ENCODE results near the gene LRTM2. TPM values are rescaled to one million over a fixed set of nuclear protein-coding genes. Genes with fewer than 3 reads are reported as not detected.

LRTM2 gene
- total RNA-seq, 1 donor, result not detected

GRCh38 chr12:1857821-1858220 is 37.5 kb downstream of the LRTM2 start:
- DNase-seq (ENCODE audit: insufficient read length, low spot score, missing footprints), result no peak
- Histone ChIP-seq H3K27ac (ENCODE audit: low read depth, low read length) (no peak overlapping the region), H3K4me1 (ENCODE audit: insufficient read depth, low read length) (no peaks in the 10 kb centered on the region), H3K9me3 (ENCODE audit: low read depth, low read length) (peaks cover 11% of the 10 kb centered on the region), H3K4me2 (ENCODE audit: insufficient read depth, low read length) (no peak overlapping the region), H3K36me3 (ENCODE audit: insufficient read depth, low read length) (no peaks in the 10 kb centered on the region), H4K20me1 (ENCODE audit: insufficient read depth, low read length) (no peaks in the 10 kb centered on the region), H3K4me3 (ENCODE audit: insufficient read depth, low read length) (no peak overlapping the region), H2AFZ (ENCODE audit: low read length) (no peak overlapping the region), H3K27me3 (ENCODE audit: insufficient read depth, low read length) (peaks cover 45% of the 10 kb centered on the region), H3K79me2 (ENCODE audit: insufficient read depth, low read length) (no peaks in the 10 kb centered on the region)
- TF ChIP-seq, protein P1, sequence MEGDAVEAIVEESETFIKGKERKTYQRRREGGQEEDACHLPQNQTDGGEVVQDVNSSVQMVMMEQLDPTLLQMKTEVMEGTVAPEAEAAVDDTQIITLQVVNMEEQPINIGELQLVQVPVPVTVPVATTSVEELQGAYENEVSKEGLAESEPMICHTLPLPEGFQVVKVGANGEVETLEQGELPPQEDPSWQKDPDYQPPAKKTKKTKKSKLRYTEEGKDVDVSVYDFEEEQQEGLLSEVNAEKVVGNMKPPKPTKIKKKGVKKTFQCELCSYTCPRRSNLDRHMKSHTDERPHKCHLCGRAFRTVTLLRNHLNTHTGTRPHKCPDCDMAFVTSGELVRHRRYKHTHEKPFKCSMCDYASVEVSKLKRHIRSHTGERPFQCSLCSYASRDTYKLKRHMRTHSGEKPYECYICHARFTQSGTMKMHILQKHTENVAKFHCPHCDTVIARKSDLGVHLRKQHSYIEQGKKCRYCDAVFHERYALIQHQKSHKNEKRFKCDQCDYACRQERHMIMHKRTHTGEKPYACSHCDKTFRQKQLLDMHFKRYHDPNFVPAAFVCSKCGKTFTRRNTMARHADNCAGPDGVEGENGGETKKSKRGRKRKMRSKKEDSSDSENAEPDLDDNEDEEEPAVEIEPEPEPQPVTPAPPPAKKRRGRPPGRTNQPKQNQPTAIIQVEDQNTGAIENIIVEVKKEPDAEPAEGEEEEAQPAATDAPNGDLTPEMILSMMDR (IDR thresholded peaks at IDR 0.05; ENCODE audit: extremely low read depth, low read depth, low read length), result no peak

DNA sequence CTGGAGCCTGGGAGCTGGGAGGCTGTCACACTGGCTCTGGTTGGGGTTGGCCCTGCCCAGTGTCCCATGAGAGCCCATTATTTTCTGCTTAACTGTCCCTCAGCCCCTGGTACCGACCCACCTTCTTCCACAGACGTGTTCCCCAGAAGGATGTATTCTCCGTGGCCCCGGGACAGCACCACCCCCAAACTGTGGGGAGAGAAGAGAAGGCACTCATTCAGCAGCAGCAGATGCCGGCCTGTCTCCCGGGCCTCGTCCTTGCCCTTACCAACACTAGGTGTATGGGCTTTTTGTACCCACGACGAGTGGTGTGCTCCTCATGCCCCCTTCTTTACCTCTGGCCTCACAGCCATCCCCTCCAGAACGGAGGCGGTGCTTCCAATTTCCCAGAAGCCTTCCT is 38.1 kb downstream of the LRTM2 start:
- H3K9me3 ChIP-seq (ENCODE audit: low read depth, low read length), result peaks cover 11% of the 10 kb centered on the region

GRCh38 chr12:1859643-1860042 is 39.3 kb downstream of the LRTM2 start:
- H3K4me1 ChIP-seq (ENCODE audit: insufficient read depth, low read length), result no peaks in the 10 kb centered on the region
- DNase-seq (ENCODE audit: insufficient read length, low spot score, missing footprints), result no peak

More for the DNA sequence above, 38.1 kb downstream of the LRTM2 start:
- no peak overlapping the region for H3K4me2 ChIP-seq (ENCODE audit: insufficient read depth, low read length)
- TF ChIP-seq, protein P1 (IDR thresholded peaks at IDR 0.05; ENCODE audit: extremely low read depth, low read depth, low read length), result no peak
- H4K20me1 ChIP-seq (ENCODE audit: insufficient read depth, low read length), result no peaks in the 10 kb centered on the region
- no peaks in the 10 kb centered on the region for H3K79me2 ChIP-seq (ENCODE audit: insufficient read depth, low read length)
- no peaks in the 10 kb centered on the region for H3K4me1 ChIP-seq (ENCODE audit: insufficient read depth, low read length)
- H3K4me3 ChIP-seq (ENCODE audit: insufficient read depth, low read length), result no peak overlapping the region
- no peaks in the 10 kb centered on the region for H3K36me3 ChIP-seq (ENCODE audit: insufficient read depth, low read length)
- DNase-seq (ENCODE audit: insufficient read length, low spot score, missing footprints), result no peak
- H3K27me3 ChIP-seq (ENCODE audit: insufficient read depth, low read length), result peaks cover 46% of the 10 kb centered on the region
- no peak overlapping the region for H2AFZ ChIP-seq (ENCODE audit: low read length)
- no peak overlapping the region for H3K27ac ChIP-seq (ENCODE audit: low read depth, low read length)

DNA sequence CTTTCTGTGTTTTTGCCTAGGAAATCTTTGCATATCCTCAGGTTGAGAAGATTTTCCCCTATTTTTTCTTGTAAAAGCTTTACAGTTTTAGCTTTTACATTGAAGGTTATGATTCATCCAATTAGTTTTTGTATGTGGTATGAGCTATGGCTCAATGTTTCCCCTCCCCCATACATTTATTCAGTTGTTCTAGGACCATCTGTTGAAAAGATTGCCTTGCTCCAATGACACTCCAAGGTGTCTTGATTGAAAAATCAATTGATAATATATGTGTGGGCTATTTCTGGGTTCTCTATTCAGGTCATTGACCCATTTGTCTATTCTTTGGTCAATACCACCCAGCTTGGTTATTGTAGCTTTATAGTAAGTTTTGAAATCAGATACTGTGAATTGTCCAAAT is 42.6 kb downstream of the LRTM2 start:
- H2AFZ ChIP-seq (ENCODE audit: low read length), result no peak overlapping the region
- DNase-seq (ENCODE audit: insufficient read length, low spot score, missing footprints), result no peak
- TF ChIP-seq, protein P1 (IDR thresholded peaks at IDR 0.05; ENCODE audit: extremely low read depth, low read depth, low read length), result no peak
- no peaks in the 10 kb centered on the region for H3K79me2 ChIP-seq (ENCODE audit: insufficient read depth, low read length)
- H3K27me3 ChIP-seq (ENCODE audit: insufficient read depth, low read length), result peaks cover 49% of the 10 kb centered on the region
- H3K36me3 ChIP-seq (ENCODE audit: insufficient read depth, low read length), result no peaks in the 10 kb centered on the region
- H3K4me2 ChIP-seq (ENCODE audit: insufficient read depth, low read length), result no peak overlapping the region
- no peaks in the 10 kb centered on the region for H4K20me1 ChIP-seq (ENCODE audit: insufficient read depth, low read length)
- no peaks in the 10 kb centered on the region for H3K4me1 ChIP-seq (ENCODE audit: insufficient read depth, low read length)
- H3K9me3 ChIP-seq (ENCODE audit: low read depth, low read length), result no peaks in the 10 kb centered on the region
- H3K27ac ChIP-seq (ENCODE audit: low read depth, low read length), result no peak overlapping the region
- no peak overlapping the region for H3K4me3 ChIP-seq (ENCODE audit: insufficient read depth, low read length)

More at GRCh38 chr12:1859643-1860042, 39.3 kb downstream of the LRTM2 start:
- H3K27me3 ChIP-seq (ENCODE audit: insufficient read depth, low read length), result peaks cover 57% of the 10 kb centered on the region
- no peak overlapping the region for H3K4me2 ChIP-seq (ENCODE audit: insufficient read depth, low read length)
- no peaks in the 10 kb centered on the region for H3K36me3 ChIP-seq (ENCODE audit: insufficient read depth, low read length)
- H4K20me1 ChIP-seq (ENCODE audit: insufficient read depth, low read length), result no peaks in the 10 kb centered on the region
- H3K79me2 ChIP-seq (ENCODE audit: insufficient read depth, low read length), result no peaks in the 10 kb centered on the region
- no peak overlapping the region for H3K27ac ChIP-seq (ENCODE audit: low read depth, low read length)
- TF ChIP-seq, protein P1 (IDR thresholded peaks at IDR 0.05; ENCODE audit: extremely low read depth, low read depth, low read length), result no peak
- no peak overlapping the region for H2AFZ ChIP-seq (ENCODE audit: low read length)
- no peak overlapping the region for H3K4me3 ChIP-seq (ENCODE audit: insufficient read depth, low read length)
- peaks cover 11% of the 10 kb centered on the region for H3K9me3 ChIP-seq (ENCODE audit: low read depth, low read length)

All from osteoblast (primary cell).